Colonic mucosa (tissue), 4 donors: ENCODE data around the gene MACROD2. TPM values are rescaled to one million over a fixed set of nuclear protein-coding genes. Genes with fewer than 3 reads are reported as not detected.

ENCODE experiments used
- DNase-seq: peaks from one replicate; pipeline ENCODE4 v3.0.0-alpha.2; 2020
- H3K27ac ChIP-seq: fragments of 200-600 bp; one replicate; pipeline ENCODE4 v1.8.0; 2021
- H3K27me3 ChIP-seq: fragments of 200-600 bp; one replicate; pipeline ENCODE4 v1.8.0; 2021
- H3K36me3 ChIP-seq: fragments of 200-600 bp; one replicate; pipeline ENCODE4 v1.8.0; 2021
- H3K4me1 ChIP-seq: fragments of 200-600 bp; one replicate; pipeline ENCODE4 v1.8.0; 2021; ENCODE audit warnings: mild to moderate bottlenecking
- H3K4me3 ChIP-seq: fragments of 200-600 bp; one replicate; pipeline ENCODE4 v1.8.0; 2021
- H3K9ac ChIP-seq, 2 donors: one replicate each; pipeline ENCODE4 v1.7.0; 2013; ENCODE audit warnings: control low read depth in 2 of 2, low read depth in 2 of 2, low read length in 2 of 2
- H3K9me3 ChIP-seq: fragments of 200-600 bp; one replicate; pipeline ENCODE4 v1.8.0; 2021
- CTCF ChIP-seq: fragments of 200-600 bp; IDR thresholded peaks from one replicate; pipeline ENCODE4 v1.8.0; 2022; ENCODE audit warnings: antibody characterized with exemption, mild to moderate bottlenecking
- intact Hi-C: fragments of 100-400 bp; cut with DNase I; formaldehyde crosslinking; loops from one replicate; pipeline ENCODE4 v1.14.1; 2022
- total RNA-seq, 2 donors: library from RNA; stranded (reverse); fragmentation: NEBNext Ultra II Directional in 1 of 2; extraction: Animal tissue kit (Norgen Biotek cat#: 25700) in 1 of 2; gene quantifications; one replicate each; pipeline ENCODE4 v1.2.1, GENCODE V29; 2021
- donor health status: healthy.
- donor health status: DM: no; HTN: no; CAD: no.
- donor health status: DM: no; HTN: no; CAD: no.

The MACROD2 gene
- total RNA-seq, 2 donors from 2014 or later = 3.2 to 3.3 TPM

- intact Hi-C loops = no loop called here
- H3K4me3 ChIP-seq = no peak overlapping the region
- no peaks in the 10 kb centered on the region for H3K9me3 ChIP-seq
- no peak for TF ChIP-seq CTCF
- no peaks in the 10 kb centered on the region for H3K36me3 ChIP-seq
- no peaks in the 10 kb centered on the region for H3K4me1 ChIP-seq
- no peak overlapping the region for H3K9ac ChIP-seq
- DNase-seq = no peak
- no peak overlapping the region for H3K27ac ChIP-seq
- no peaks in the 10 kb centered on the region for H3K27me3 ChIP-seq
Measured at GRCh38 chr20:15257569-15257870, 1262.2 kb downstream of the MACROD2 start.

- Histone ChIP-seq H3K9me3 (no peaks in the 10 kb centered on the region), H3K4me1 (no peaks in the 10 kb centered on the region), H3K27ac (no peak overlapping the region), H3K4me3 (no peak overlapping the region), H3K27me3 (no peaks in the 10 kb centered on the region), H3K36me3 (no peaks in the 10 kb centered on the region), H3K9ac (no peak overlapping the region)
- intact Hi-C loops = no loop called here
- TF ChIP-seq CTCF = no peak
- DNase-seq = no peak
Measured at GRCh38 chr20:15265581-15266309, 1270.4 kb downstream of the MACROD2 start.

GRCh38 chr20:15267935-15268334, 1272.6 kb downstream of the MACROD2 start:
- no peak for DNase-seq
- H3K27me3 ChIP-seq = no peaks in the 10 kb centered on the region
- intact Hi-C loops = no loop called here
- no peaks in the 10 kb centered on the region for H3K36me3 ChIP-seq
- no peak for TF ChIP-seq CTCF
- no peaks in the 10 kb centered on the region for H3K9me3 ChIP-seq
- H3K27ac ChIP-seq = no peak overlapping the region
- no peak overlapping the region for H3K4me3 ChIP-seq
- H3K4me1 ChIP-seq = no peaks in the 10 kb centered on the region
- H3K9ac ChIP-seq = no peak overlapping the region

GRCh38 chr20:15278041-15278440, 1282.7 kb downstream of the MACROD2 start:
- Histone ChIP-seq H3K9ac (no peak overlapping the region), H3K27ac (no peak overlapping the region), H3K4me3 (no peak overlapping the region), H3K4me1 (no peaks in the 10 kb centered on the region), H3K27me3 (no peaks in the 10 kb centered on the region), H3K36me3 (no peaks in the 10 kb centered on the region), H3K9me3 (no peaks in the 10 kb centered on the region)
- TF ChIP-seq CTCF = no peak
- DNase-seq = no peak
- intact Hi-C loops = no loop called here

GRCh38 chr20:15287329-15287728, 1292.0 kb downstream of the MACROD2 start:
- no peaks in the 10 kb centered on the region for H3K27me3 ChIP-seq
- no peak overlapping the region for H3K9ac ChIP-seq
- H3K4me3 ChIP-seq = no peak overlapping the region
- no peaks in the 10 kb centered on the region for H3K4me1 ChIP-seq
- no peak for TF ChIP-seq CTCF
- no peaks in the 10 kb centered on the region for H3K36me3 ChIP-seq
- H3K27ac ChIP-seq = no peak overlapping the region
- DNase-seq = no peak
- H3K9me3 ChIP-seq = no peaks in the 10 kb centered on the region
- intact Hi-C loops = no loop called here
